Neutrophil (primary cell): ENCODE data around the gene HEATR3.

Experiments
- H3K27ac ChIP-seq: fragments of 200-600 bp; sonication (generic); 2 replicates; pipeline ENCODE4 v1.5.1; 2016; ENCODE audit warnings: mild to moderate bottlenecking, moderate library complexity
- H3K27me3 ChIP-seq: fragments of 200-600 bp; sonication (generic); 2 replicates; pipeline ENCODE4 v1.6.0; 2016; ENCODE audit warnings: mild to moderate bottlenecking
- H3K36me3 ChIP-seq: fragments of 200-600 bp; sonication (generic); 2 replicates; pipeline ENCODE4 v1.5.1; 2017
- H3K4me1 ChIP-seq, 2 experiments: fragments of 200-600 bp in 1 of 2; sonication (generic) in 1 of 2; 1 replicate in 1 of 2; 2 replicates in 1 of 2; pipeline versions ENCODE4 v1.5.1 to v1.6.1; 2013 to 2016; ENCODE audit warnings: low read depth in 1 of 2, low read length in 1 of 2, mild to moderate bottlenecking in 1 of 2, moderate library complexity in 1 of 2; ENCODE audit not compliant: control insufficient read depth in 1 of 2, insufficient read depth in 1 of 2
- H3K4me3 ChIP-seq, 2 experiments: fragments of 200-600 bp in 1 of 2; sonication (generic) in 1 of 2; 1 replicate in 1 of 2; 2 replicates in 1 of 2; pipeline ENCODE4 v1.5.1; 2013 to 2016; ENCODE audit warnings: low read depth in 1 of 2, low read length in 1 of 2, mild to moderate bottlenecking in 1 of 2, moderate library complexity in 1 of 2
- H3K9me3 ChIP-seq: fragments of 200-600 bp; sonication (generic); 2 replicates; pipeline ENCODE4 v1.5.1; 2016
- CTCF ChIP-seq: fragments of 200-600 bp; sonication (generic); IDR thresholded peaks from 2 replicates; pipeline ENCODE4 v1.5.1; 2016; ENCODE audit warnings: antibody characterized with exemption

HEATR3 gene

GRCh38 chr16:50043358-50043757, 22.4 kb upstream of the HEATR3 start:
- no peaks in the 10 kb centered on the region for H3K36me3 ChIP-seq
- no peak overlapping the region for H3K27ac ChIP-seq
- TF ChIP-seq CTCF, result no peak
- H3K4me1 ChIP-seq, result peaks cover 21 to 31% of the 10 kb centered on the region in 2 experiments
- no peaks in the 10 kb centered on the region for H3K27me3 ChIP-seq
- no peak overlapping the region for H3K4me3 ChIP-seq
- no peaks in the 10 kb centered on the region for H3K9me3 ChIP-seq

- H3K27ac ChIP-seq, result no peak overlapping the region
- H3K27me3 ChIP-seq, result no peaks in the 10 kb centered on the region
- no peak for TF ChIP-seq CTCF
- no peaks in the 10 kb centered on the region for H3K36me3 ChIP-seq
- H3K9me3 ChIP-seq, result no peaks in the 10 kb centered on the region
- H3K4me1 ChIP-seq, result peaks cover under 1 to 10% of the 10 kb centered on the region in 2 experiments
- no peak overlapping the region for H3K4me3 ChIP-seq
Measured at GRCh38 chr16:50045412-50045811, 20.4 kb upstream of the HEATR3 start.

- Histone ChIP-seq H3K9me3 (no peaks in the 10 kb centered on the region), H3K27ac (no peak overlapping the region)
Measured at GRCh38 chr16:50046853-50047252, 18.9 kb upstream of the HEATR3 start.

GRCh38 chr16:50047864-50048263, 17.9 kb upstream of the HEATR3 start:
- Histone ChIP-seq H3K9me3 (no peaks in the 10 kb centered on the region), H3K27ac (no peak overlapping the region), H3K27me3 (no peaks in the 10 kb centered on the region), H3K4me1 (peaks cover 0 to 8% of the 10 kb centered on the region in 2 experiments), H3K36me3 (no peaks in the 10 kb centered on the region), H3K4me3 (no peak overlapping the region)
- no peak for TF ChIP-seq CTCF

More at GRCh38 chr16:50046853-50047252, 18.9 kb upstream of the HEATR3 start:
- TF ChIP-seq CTCF, result no peak
- Histone ChIP-seq H3K4me1 (peaks cover 0 to 8% of the 10 kb centered on the region in 2 experiments), H3K4me3 (no peak overlapping the region), H3K27me3 (no peaks in the 10 kb centered on the region), H3K36me3 (no peaks in the 10 kb centered on the region)

GRCh38 chr16:50050802-50051201, 15.0 kb upstream of the HEATR3 start:
- TF ChIP-seq CTCF, result no peak
- Histone ChIP-seq H3K27ac (no peak overlapping the region), H3K27me3 (no peaks in the 10 kb centered on the region), H3K9me3 (no peaks in the 10 kb centered on the region), H3K4me3 (no peak overlapping the region), H3K4me1 (no peaks in the 10 kb centered on the region), H3K36me3 (no peaks in the 10 kb centered on the region)

- no peak overlapping the region for H3K27ac ChIP-seq
- no peak for TF ChIP-seq CTCF
- no peak overlapping the region for H3K4me3 ChIP-seq
- H3K4me1 ChIP-seq, result no peaks in the 10 kb centered on the region
- H3K27me3 ChIP-seq, result no peaks in the 10 kb centered on the region
- no peaks in the 10 kb centered on the region for H3K36me3 ChIP-seq
- peaks cover 3% of the 10 kb centered on the region for H3K9me3 ChIP-seq
Measured at GRCh38 chr16:50056226-50056625, 9.5 kb upstream of the HEATR3 start.
